DND-41 (cell line): ENCODE measurements around the gene NFKBIL1.

Experiments
- EZH2 ChIP-seq: IDR thresholded peaks from 3 replicates; pipeline ENCODE4 v1.6.1; 2012; ENCODE audit warnings: borderline replicate concordance, low read depth, mild to moderate bottlenecking, moderate library complexity, low read length, inconsistent platforms; ENCODE audit not compliant: severe bottlenecking
- TF ChIP-seq, protein P1 (sequence below): IDR thresholded peaks from 2 replicates; pipeline ENCODE4 v1.5.1; 2012; ENCODE audit warnings: borderline replicate concordance, low read length, moderate library complexity, mild to moderate bottlenecking; ENCODE audit not compliant: poor library complexity, severe bottlenecking; ENCODE audit errors: extremely low read depth

- TF ChIP-seq, protein P1, sequence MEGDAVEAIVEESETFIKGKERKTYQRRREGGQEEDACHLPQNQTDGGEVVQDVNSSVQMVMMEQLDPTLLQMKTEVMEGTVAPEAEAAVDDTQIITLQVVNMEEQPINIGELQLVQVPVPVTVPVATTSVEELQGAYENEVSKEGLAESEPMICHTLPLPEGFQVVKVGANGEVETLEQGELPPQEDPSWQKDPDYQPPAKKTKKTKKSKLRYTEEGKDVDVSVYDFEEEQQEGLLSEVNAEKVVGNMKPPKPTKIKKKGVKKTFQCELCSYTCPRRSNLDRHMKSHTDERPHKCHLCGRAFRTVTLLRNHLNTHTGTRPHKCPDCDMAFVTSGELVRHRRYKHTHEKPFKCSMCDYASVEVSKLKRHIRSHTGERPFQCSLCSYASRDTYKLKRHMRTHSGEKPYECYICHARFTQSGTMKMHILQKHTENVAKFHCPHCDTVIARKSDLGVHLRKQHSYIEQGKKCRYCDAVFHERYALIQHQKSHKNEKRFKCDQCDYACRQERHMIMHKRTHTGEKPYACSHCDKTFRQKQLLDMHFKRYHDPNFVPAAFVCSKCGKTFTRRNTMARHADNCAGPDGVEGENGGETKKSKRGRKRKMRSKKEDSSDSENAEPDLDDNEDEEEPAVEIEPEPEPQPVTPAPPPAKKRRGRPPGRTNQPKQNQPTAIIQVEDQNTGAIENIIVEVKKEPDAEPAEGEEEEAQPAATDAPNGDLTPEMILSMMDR, result no peak
- no peak for TF ChIP-seq EZH2
Observed at GRCh38 chr6:31574106-31575061, 27.0 kb downstream of the NFKBIL1 start.
